Activated B cell treated with CpG ODN at 0.5 μM for 24 hours (primary cell): Measurements from ENCODE around the gene PRDM16. TPM values are rescaled to one million over a fixed set of nuclear protein-coding genes. Genes with fewer than 3 reads are reported as not detected.

Source experiments
- ATAC-seq: fragments of 200-7000 bp; cut with Tn5 transposase; one replicate; pipeline ENCODE4 v1.10.0; 2021; ENCODE audit warnings: low read depth, mild to moderate bottlenecking, moderate library complexity
- CTCF ChIA-PET: fragments of 350-600 bp; sonication (Branson Sonifier 250); formaldehyde crosslinking; loops from one replicate; lab custom pipeline; 2021; ENCODE audit warnings: antibody characterized with exemption; lab: Charles Lee
- POLR2A ChIA-PET: fragments of 350-600 bp; sonication (Branson Sonifier 250); formaldehyde crosslinking; loops from one replicate; lab custom pipeline; 2021; ENCODE audit warnings: antibody characterized with exemption; lab: Charles Lee
- DNase-seq: peaks from one replicate; pipeline ENCODE4 v3.0.0; 2022
- H3K27ac Mint-ChIP-seq: one replicate; pipeline ENCODE4 v1.8.0; 2020; ENCODE audit warnings: mixed read lengths
- H3K27me3 Mint-ChIP-seq: one replicate; pipeline ENCODE4 v1.8.0; 2021; ENCODE audit warnings: mixed read lengths
- H3K36me3 Mint-ChIP-seq: one replicate; pipeline ENCODE4 v1.8.0; 2021; ENCODE audit warnings: low read depth, mixed read lengths
- H3K4me1 Mint-ChIP-seq: one replicate; pipeline ENCODE4 v1.8.0; 2021; ENCODE audit warnings: mixed read lengths
- H3K4me3 Mint-ChIP-seq: one replicate; pipeline ENCODE4 v1.8.0; 2020; ENCODE audit warnings: mild to moderate bottlenecking, mixed read lengths
- H3K9me3 Mint-ChIP-seq: one replicate; pipeline ENCODE4 v1.8.0; 2020; ENCODE audit warnings: mixed read lengths
- intact Hi-C: fragments of 100-400 bp; cut with micrococcal nuclease; formaldehyde crosslinking; loops from one replicate; pipeline ENCODE4 v1.15.1; 2024
- total RNA-seq: library from RNA; stranded (reverse); gene quantifications from 2 replicates; pipeline ENCODE4 v1.2.3, GENCODE V29; 2022
- TF ChIP-seq, protein P1 (sequence below): fragments of 200-600 bp; IDR thresholded peaks from one replicate; pipeline ENCODE4 v1.8.0; 2022; ENCODE audit warnings: antibody characterized with exemption, mild to moderate bottlenecking

PRDM16 gene
- total RNA-seq, 1 donor from 2014 or later = not detected

DNA sequence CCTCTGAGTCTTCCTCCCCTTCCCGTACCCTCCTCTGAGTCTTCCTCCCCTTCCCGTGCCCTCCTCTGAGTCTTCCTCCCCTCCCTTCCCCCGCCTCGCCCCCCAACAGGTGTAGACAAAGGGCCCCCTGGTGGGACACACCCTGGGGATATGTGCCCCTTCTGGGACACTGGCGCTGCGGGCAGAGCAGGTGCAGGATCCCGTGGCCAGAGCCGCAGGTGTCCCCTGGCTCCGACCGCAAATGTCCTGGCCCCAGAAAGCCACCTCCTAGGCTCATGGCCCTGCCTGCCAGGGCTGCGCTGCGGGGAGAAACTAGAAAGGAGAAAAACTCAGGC is 334.0 kb downstream of the PRDM16 start:
- H3K9me3 Mint-ChIP-seq = no peaks in the 10 kb centered on the region
- no peak for ATAC-seq
- intact Hi-C loops = no loop called here
- ChIA-PET CTCF (no interaction called here), POLR2A (no interaction called here)
- no peak for DNase-seq
- no peaks in the 10 kb centered on the region for H3K27me3 Mint-ChIP-seq
- no peaks in the 10 kb centered on the region for H3K36me3 Mint-ChIP-seq
- H3K4me1 Mint-ChIP-seq = no peaks in the 10 kb centered on the region
- no peak overlapping the region for H3K27ac Mint-ChIP-seq
- H3K4me3 Mint-ChIP-seq = no peak overlapping the region
- TF ChIP-seq, protein P1, sequence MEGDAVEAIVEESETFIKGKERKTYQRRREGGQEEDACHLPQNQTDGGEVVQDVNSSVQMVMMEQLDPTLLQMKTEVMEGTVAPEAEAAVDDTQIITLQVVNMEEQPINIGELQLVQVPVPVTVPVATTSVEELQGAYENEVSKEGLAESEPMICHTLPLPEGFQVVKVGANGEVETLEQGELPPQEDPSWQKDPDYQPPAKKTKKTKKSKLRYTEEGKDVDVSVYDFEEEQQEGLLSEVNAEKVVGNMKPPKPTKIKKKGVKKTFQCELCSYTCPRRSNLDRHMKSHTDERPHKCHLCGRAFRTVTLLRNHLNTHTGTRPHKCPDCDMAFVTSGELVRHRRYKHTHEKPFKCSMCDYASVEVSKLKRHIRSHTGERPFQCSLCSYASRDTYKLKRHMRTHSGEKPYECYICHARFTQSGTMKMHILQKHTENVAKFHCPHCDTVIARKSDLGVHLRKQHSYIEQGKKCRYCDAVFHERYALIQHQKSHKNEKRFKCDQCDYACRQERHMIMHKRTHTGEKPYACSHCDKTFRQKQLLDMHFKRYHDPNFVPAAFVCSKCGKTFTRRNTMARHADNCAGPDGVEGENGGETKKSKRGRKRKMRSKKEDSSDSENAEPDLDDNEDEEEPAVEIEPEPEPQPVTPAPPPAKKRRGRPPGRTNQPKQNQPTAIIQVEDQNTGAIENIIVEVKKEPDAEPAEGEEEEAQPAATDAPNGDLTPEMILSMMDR = no peak

DNA sequence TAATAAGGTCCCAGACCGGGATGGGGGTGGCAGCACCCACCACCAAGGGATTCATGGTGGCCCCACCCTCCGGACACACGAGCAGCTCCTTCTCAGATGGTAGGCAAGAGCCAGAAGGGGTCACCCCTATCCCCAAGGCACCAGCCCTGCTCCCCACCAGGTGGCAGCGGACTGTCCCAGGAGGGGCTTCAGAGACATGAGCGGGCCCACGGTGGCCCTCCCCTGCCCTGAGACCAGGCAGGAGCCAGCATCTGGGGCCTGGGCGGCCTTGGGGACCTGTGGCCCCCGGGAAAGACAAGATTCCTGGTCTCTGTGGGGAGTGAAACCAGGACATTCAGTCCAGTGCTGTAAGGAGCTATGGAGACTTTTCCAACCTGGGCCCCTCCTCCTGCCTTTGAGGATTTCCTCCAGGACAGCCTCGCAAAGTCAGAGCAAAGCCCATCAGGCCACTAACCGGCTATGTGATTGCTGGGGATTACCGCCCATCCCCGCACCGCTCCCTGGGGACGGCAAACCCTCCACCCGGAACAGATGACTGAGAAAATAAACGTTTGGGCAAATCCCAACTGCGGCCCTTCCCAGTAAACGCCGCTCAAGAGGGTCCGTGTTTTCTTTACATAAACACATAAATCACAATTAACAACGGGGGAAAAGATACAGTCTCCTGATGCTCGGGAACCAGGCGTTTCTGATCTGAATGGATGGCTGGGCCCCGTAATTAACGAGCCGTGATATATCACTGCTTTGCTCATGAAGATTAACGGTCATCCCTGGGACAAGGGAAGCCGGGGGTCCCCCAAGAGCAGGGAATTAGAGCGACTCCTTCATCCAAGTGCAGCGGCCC is 334.6 kb downstream of the PRDM16 start:
- CTCF ChIA-PET = no interaction called here
- H3K4me3 Mint-ChIP-seq = no peak overlapping the region
- no peaks in the 10 kb centered on the region for H3K27me3 Mint-ChIP-seq
- TF ChIP-seq, protein P1 = no peak
- POLR2A ChIA-PET = no interaction called here
- DNase-seq = no peak
- H3K9me3 Mint-ChIP-seq = no peaks in the 10 kb centered on the region
- no peak overlapping the region for H3K27ac Mint-ChIP-seq
- no peaks in the 10 kb centered on the region for H3K36me3 Mint-ChIP-seq
- intact Hi-C loops = no loop called here
- no peaks in the 10 kb centered on the region for H3K4me1 Mint-ChIP-seq
- no peak for ATAC-seq

DNA sequence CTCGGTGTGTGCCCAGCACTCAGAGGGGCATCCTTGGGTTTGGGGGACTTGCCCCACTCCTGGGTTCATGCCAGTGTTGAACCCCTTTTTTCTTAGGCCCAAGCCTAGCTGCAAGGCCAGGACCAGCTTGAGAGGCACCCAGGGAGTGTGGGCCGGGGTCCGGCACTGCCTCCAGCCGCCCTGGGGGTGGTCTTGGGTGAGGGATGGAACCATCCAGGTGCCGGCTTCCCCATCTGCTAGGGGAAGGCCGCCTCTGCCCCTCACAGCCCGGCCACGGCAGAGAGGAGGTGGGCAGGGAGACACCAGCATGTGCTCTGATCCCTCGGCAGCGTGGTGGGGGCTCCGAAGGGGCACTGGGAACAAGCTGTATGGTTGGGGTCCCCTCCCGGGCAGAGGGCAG is 335.3 kb downstream of the PRDM16 start:
- intact Hi-C loops = no loop called here
- no peak for DNase-seq
- CTCF ChIA-PET = no interaction called here

DNA sequence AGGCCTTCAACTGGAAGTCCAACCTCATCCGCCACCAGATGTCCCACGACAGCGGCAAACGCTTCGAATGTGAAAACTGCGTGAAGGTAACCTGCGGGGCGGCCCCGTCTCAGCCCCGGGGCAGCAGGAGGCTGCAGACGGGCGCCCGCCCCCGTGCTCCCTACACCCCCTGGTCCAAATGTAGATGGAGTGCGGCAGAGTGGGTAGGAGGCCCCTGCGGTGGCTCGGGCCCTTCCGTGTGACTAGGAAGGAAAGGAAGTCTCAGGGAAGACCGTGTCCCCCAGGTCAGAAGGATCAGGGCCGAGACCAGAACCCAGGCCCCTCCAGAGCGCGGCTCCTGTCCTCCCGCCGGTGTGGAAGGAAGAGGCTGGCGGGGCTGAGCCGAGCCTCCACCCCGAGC is 335.8 kb downstream of the PRDM16 start:
- no peak for DNase-seq
- no peak overlapping the region for H3K4me3 Mint-ChIP-seq
- no peaks in the 10 kb centered on the region for H3K27me3 Mint-ChIP-seq
- intact Hi-C loops = no loop called here
- H3K36me3 Mint-ChIP-seq = no peaks in the 10 kb centered on the region
- no peaks in the 10 kb centered on the region for H3K4me1 Mint-ChIP-seq
- no peaks in the 10 kb centered on the region for H3K9me3 Mint-ChIP-seq
- no peak for ATAC-seq
- ChIA-PET POLR2A (no interaction called here), CTCF (no interaction called here)
- H3K27ac Mint-ChIP-seq = no peak overlapping the region
- TF ChIP-seq, protein P1 = no peak

More for the DNA sequence above, 335.3 kb downstream of the PRDM16 start:
- Mint-ChIP-seq H3K4me3 (no peak overlapping the region), H3K4me1 (no peaks in the 10 kb centered on the region), H3K9me3 (no peaks in the 10 kb centered on the region), H3K27ac (no peak overlapping the region), H3K36me3 (no peaks in the 10 kb centered on the region), H3K27me3 (no peaks in the 10 kb centered on the region)
- POLR2A ChIA-PET = no interaction called here
- ATAC-seq = no peak
- TF ChIP-seq, protein P1 = no peak

DNA sequence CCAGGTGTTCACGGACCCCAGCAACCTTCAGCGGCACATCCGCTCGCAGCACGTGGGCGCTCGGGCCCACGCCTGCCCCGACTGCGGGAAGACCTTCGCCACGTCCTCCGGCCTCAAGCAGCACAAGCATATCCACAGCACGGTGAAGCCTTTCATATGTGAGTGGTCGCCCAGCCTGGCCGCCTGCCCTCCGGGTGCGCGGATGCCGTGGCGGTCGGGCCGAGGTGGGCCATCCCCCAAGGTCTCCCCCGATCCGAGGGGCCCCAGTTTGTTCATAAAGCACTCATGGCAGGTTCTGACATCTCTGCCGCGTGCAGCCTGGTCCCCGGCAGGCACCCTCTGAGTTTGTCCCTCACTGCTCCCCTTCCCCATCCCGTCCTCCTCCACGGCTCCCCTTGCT is 336.5 kb downstream of the PRDM16 start:
- Mint-ChIP-seq H3K9me3 (no peaks in the 10 kb centered on the region), H3K36me3 (no peaks in the 10 kb centered on the region), H3K4me3 (no peak overlapping the region), H3K27ac (no peak overlapping the region), H3K4me1 (no peaks in the 10 kb centered on the region), H3K27me3 (no peaks in the 10 kb centered on the region)
- ChIA-PET CTCF (no interaction called here), POLR2A (no interaction called here)
- no peak for DNase-seq
- intact Hi-C loops = no loop called here
- TF ChIP-seq, protein P1 = no peak
- no peak for ATAC-seq
